Measurements from ENCODE around the gene M1AP. TPM values are rescaled to one million over a fixed set of nuclear protein-coding genes. Genes with fewer than 3 reads are reported as not detected.

Gene M1AP
- total and polyA plus RNA-seq, 2 donors (not counting 1 experiment from before 2014, with no cell fraction given), result not detected

DNA sequence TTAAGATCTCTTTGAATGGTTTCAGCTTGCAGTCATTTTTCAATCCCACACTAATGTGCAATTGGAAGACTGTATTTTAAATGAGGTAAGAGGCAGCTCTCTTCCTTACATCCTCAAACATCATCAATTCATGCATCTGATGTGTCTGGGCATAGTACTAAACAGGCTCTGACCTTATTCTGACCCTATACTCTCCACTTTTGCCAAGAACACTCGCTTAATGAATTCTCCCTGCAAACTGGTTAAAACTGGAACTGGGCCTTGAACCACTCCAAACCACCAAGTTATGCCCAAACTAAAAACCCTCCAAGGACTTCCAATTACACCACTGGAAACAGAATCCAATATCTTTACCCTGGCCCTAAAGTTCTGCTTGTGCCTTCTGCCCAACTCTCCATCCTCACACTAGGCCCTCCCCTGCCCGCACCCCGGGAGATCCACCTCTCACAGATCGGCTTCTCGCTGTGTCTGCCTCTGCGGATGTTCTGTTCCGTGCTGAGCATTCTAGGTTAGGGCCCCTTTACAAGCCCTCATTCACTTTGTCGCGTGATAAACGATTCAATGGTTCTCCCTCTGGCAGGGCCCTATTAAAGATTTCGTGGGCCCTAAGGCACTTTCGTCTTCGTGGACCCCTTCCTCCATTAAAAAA, 1.2 kb downstream of the M1AP start:
- Histone ChIP-seq H3K9ac (ENCODE audit: insufficient read depth, low read length) (no peak overlapping the region), H3K4me2 (ENCODE audit: extremely low read depth, insufficient read depth, low read length) (no peak overlapping the region), H3K9me3 (ENCODE audit: control insufficient read depth, insufficient read depth, low read depth, low read length) (no peaks in the 10 kb centered on the region), H3K79me2 (ENCODE audit: control insufficient read depth, insufficient read depth, low read length) (no peaks in the 10 kb centered on the region), H3K27ac (ENCODE audit: insufficient read depth, low read length) (no peak overlapping the region), H3K4me1 (ENCODE audit: control insufficient read depth, extremely low read depth, insufficient read depth, low read length) (no peaks in the 10 kb centered on the region), H2AFZ (ENCODE audit: low read length) (no peak overlapping the region), H3K4me3 (replicated peaks in 1 of 4; ENCODE audit: control extremely low read depth in 1 of 4, insufficient read depth in 1 of 4, low read depth in 3 of 4, low read length in 4 of 4) (no peak overlapping the region), H4K20me1 (ENCODE audit: control insufficient read depth, extremely low read depth, insufficient read depth, low read length) (no peaks in the 10 kb centered on the region), H3K36me3 (ENCODE audit: control insufficient read depth, insufficient read depth, low read length) (no peaks in the 10 kb centered on the region), H3K27me3 (ENCODE audit: control insufficient read depth, insufficient read depth, low read length) (peaks cover 9% of the 10 kb centered on the region)
- TF ChIP-seq EZH2 (IDR thresholded peaks at IDR 0.05; ENCODE audit: low read length, missing control alignments), result no peak
- TF ChIP-seq, protein P1, sequence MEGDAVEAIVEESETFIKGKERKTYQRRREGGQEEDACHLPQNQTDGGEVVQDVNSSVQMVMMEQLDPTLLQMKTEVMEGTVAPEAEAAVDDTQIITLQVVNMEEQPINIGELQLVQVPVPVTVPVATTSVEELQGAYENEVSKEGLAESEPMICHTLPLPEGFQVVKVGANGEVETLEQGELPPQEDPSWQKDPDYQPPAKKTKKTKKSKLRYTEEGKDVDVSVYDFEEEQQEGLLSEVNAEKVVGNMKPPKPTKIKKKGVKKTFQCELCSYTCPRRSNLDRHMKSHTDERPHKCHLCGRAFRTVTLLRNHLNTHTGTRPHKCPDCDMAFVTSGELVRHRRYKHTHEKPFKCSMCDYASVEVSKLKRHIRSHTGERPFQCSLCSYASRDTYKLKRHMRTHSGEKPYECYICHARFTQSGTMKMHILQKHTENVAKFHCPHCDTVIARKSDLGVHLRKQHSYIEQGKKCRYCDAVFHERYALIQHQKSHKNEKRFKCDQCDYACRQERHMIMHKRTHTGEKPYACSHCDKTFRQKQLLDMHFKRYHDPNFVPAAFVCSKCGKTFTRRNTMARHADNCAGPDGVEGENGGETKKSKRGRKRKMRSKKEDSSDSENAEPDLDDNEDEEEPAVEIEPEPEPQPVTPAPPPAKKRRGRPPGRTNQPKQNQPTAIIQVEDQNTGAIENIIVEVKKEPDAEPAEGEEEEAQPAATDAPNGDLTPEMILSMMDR (conservative IDR thresholded peaks at IDR 0.05 in 1 of 2, IDR thresholded peaks at IDR 0.05 in 1 of 2; ENCODE audit: low read depth in 1 of 2, low read length in 2 of 2), result no peak
- peak in 1 of 2 donors; percentile 13 for DNase-seq (ENCODE audit: low read depth in 2 of 2)

DNA sequence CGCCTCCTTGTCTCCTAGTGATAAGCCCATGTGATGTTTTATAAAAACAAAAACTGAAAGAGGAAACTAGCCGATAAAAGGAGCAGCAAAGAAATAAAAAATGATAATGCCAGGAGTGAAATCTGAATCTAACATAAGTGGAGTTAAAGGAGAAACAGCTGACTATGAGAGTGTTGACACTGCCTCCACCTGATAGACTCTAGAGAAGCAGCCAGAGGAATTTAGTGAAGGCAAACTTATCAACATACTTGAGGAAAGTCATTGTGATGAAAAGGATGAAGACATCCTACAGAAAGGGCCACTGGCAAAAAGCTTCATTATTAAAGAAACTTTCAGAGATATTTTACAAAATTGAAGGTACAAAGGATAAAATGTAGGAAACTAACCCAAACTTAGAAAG, 1.9 kb downstream of the M1AP start:
- Histone ChIP-seq H3K9ac (ENCODE audit: insufficient read depth, low read length) (no peak overlapping the region), H3K4me3 (replicated peaks in 1 of 4; ENCODE audit: control extremely low read depth in 1 of 4, insufficient read depth in 1 of 4, low read depth in 3 of 4, low read length in 4 of 4) (no peak overlapping the region), H3K4me2 (ENCODE audit: extremely low read depth, insufficient read depth, low read length) (no peak overlapping the region), H3K79me2 (ENCODE audit: control insufficient read depth, insufficient read depth, low read length) (no peaks in the 10 kb centered on the region), H3K9me3 (ENCODE audit: control insufficient read depth, insufficient read depth, low read depth, low read length) (no peaks in the 10 kb centered on the region), H3K36me3 (ENCODE audit: control insufficient read depth, insufficient read depth, low read length) (no peaks in the 10 kb centered on the region), H3K27me3 (ENCODE audit: control insufficient read depth, insufficient read depth, low read length) (peaks cover 9% of the 10 kb centered on the region), H3K27ac (ENCODE audit: insufficient read depth, low read length) (no peak overlapping the region), H2AFZ (ENCODE audit: low read length) (no peak overlapping the region), H4K20me1 (ENCODE audit: control insufficient read depth, extremely low read depth, insufficient read depth, low read length) (no peaks in the 10 kb centered on the region), H3K4me1 (ENCODE audit: control insufficient read depth, extremely low read depth, insufficient read depth, low read length) (no peaks in the 10 kb centered on the region)
- TF ChIP-seq, protein P1 (conservative IDR thresholded peaks at IDR 0.05 in 1 of 2, IDR thresholded peaks at IDR 0.05 in 1 of 2; ENCODE audit: low read depth in 1 of 2, low read length in 2 of 2), result no peak
- TF ChIP-seq EZH2 (IDR thresholded peaks at IDR 0.05; ENCODE audit: low read length, missing control alignments), result no peak
- no peak for DNase-seq (ENCODE audit: low read depth in 2 of 2)

DNA sequence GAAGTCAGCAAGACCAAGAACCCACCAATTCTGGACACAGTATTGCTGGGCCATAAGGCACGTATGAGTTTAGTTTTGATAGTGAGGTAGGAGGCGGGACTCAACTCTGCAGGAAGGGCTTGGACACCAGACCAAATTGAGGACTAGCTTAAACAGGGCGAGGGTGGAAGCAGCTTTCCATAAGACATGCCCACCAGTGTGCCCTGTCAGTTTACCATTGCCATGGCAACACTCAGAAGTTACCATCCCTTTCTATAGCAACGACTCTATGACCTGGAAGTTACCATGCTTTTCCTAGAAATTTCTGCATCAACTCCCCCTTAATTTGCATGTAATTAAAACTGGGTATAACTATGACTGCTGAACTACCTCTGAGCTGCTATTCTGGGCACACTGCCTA, 2.8 kb downstream of the M1AP start:
- TF ChIP-seq EZH2 (IDR thresholded peaks at IDR 0.05; ENCODE audit: low read length, missing control alignments), result no peak
- TF ChIP-seq, protein P1 (conservative IDR thresholded peaks at IDR 0.05 in 1 of 2, IDR thresholded peaks at IDR 0.05 in 1 of 2; ENCODE audit: low read depth in 1 of 2, low read length in 2 of 2), result no peak
- DNase-seq (ENCODE audit: low read depth in 2 of 2), result no peak
- no peaks in the 10 kb centered on the region for H3K79me2 ChIP-seq (ENCODE audit: control insufficient read depth, insufficient read depth, low read length)
- no peaks in the 10 kb centered on the region for H3K9me3 ChIP-seq (ENCODE audit: control insufficient read depth, insufficient read depth, low read depth, low read length)
- no peak overlapping the region for H3K27ac ChIP-seq (ENCODE audit: insufficient read depth, low read length)
- no peak overlapping the region for H2AFZ ChIP-seq (ENCODE audit: low read length)
- H4K20me1 ChIP-seq (ENCODE audit: control insufficient read depth, extremely low read depth, insufficient read depth, low read length), result no peaks in the 10 kb centered on the region
- H3K27me3 ChIP-seq (ENCODE audit: control insufficient read depth, insufficient read depth, low read length), result peaks cover 9% of the 10 kb centered on the region
- no peaks in the 10 kb centered on the region for H3K36me3 ChIP-seq (ENCODE audit: control insufficient read depth, insufficient read depth, low read length)
- no peaks in the 10 kb centered on the region for H3K4me1 ChIP-seq (ENCODE audit: control insufficient read depth, extremely low read depth, insufficient read depth, low read length)
- H3K4me3 ChIP-seq (replicated peaks in 1 of 4; ENCODE audit: control extremely low read depth in 1 of 4, insufficient read depth in 1 of 4, low read depth in 3 of 4, low read length in 4 of 4), result no peak overlapping the region
- no peak overlapping the region for H3K9ac ChIP-seq (ENCODE audit: insufficient read depth, low read length)
- no peak overlapping the region for H3K4me2 ChIP-seq (ENCODE audit: extremely low read depth, insufficient read depth, low read length)

Measured in fibroblast of lung (primary cell).